ENCODE measurements around the gene TNFRSF4.
"Not testable (repeated sequence)": the region's sequence is repeated elsewhere in the genome, so short reads cannot be mapped to it uniquely, and the experiment has no call there.

TNFRSF4 gene

DNA sequence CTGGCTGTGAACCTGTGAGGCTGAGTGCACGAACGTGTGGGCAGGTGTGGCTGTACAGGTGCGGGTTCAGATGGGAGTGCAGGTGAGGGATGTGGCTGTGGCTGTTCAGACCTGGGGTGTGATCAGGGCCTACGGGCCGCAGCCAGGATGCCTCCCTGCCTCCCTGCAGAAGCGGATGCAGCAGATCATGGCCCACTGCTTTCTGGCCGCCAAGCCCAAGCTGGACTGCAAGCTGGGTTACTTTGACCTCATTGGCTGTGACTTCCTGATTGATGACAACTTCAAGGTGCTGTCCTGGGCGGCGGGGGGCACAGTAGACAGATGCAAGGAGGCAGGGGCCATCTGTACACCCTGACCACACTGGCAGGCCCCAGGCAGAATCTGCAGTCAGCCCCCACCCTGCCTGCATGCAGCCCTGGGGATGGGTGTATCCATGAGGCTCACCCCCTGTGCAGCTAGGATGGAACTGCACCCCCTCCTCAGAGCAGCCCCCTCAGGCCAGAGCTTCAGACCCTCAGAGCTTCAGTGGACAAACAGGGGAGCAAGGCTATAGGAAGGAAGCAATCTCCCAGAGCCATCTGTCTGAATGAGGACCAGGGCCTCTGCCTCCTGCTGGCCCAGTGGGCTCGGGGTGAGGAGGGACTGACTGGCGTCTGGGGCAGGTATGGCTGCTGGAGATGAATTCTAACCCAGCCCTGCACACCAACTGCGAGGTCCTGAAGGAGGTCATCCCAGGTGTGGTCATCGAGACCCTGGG is 17.3 kb downstream of the TNFRSF4 start:
- Histone ChIP-seq H3K4me3 (no peak overlapping the region), H3K27ac (no peak overlapping the region)

DNA sequence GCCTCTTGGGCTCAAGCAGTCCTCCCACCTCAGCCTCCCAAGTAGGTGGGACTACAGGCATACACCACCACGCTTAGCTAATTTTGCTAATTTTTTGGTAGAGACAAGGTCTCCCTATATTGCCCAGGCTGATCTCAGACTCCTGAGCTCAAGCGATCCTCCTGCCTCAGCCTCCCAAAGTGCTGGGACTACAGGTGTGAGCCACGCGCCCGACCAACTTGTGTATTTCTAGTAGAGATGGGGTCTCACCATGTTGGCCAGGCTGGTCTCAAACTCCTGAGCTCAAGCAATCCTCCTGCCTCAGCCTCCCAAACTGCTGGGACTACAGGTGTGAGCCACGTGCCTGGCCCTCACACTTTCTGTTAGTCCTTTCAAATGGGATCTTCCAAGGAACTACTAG is 18.2 kb downstream of the TNFRSF4 start:
- H3K4me3 ChIP-seq, H3K27ac ChIP-seq: not testable (repeated sequence)

- no peak overlapping the region for H3K27ac ChIP-seq
- H3K4me3 ChIP-seq = no peak overlapping the region
Observed at GRCh38 chr1:1194723-1195122, 19.2 kb downstream of the TNFRSF4 start.

- Histone ChIP-seq H3K27ac (no peak overlapping the region), H3K4me3 (no peak overlapping the region)
Observed at GRCh38 chr1:1191734-1192133, 22.2 kb downstream of the TNFRSF4 start.

GRCh38 chr1:1189111-1189510 is 24.8 kb downstream of the TNFRSF4 start:
- no peak overlapping the region for H3K4me3 ChIP-seq
- H3K27ac ChIP-seq = no peak overlapping the region

- Histone ChIP-seq H3K27ac (no peak overlapping the region), H3K4me3 (no peak overlapping the region)
Observed at GRCh38 chr1:1187938-1188337, 26.0 kb downstream of the TNFRSF4 start.

- no peak overlapping the region for H3K4me3 ChIP-seq
- H3K27ac ChIP-seq = no peak overlapping the region
Observed at GRCh38 chr1:1185101-1185765, 28.7 kb downstream of the TNFRSF4 start.

DNA sequence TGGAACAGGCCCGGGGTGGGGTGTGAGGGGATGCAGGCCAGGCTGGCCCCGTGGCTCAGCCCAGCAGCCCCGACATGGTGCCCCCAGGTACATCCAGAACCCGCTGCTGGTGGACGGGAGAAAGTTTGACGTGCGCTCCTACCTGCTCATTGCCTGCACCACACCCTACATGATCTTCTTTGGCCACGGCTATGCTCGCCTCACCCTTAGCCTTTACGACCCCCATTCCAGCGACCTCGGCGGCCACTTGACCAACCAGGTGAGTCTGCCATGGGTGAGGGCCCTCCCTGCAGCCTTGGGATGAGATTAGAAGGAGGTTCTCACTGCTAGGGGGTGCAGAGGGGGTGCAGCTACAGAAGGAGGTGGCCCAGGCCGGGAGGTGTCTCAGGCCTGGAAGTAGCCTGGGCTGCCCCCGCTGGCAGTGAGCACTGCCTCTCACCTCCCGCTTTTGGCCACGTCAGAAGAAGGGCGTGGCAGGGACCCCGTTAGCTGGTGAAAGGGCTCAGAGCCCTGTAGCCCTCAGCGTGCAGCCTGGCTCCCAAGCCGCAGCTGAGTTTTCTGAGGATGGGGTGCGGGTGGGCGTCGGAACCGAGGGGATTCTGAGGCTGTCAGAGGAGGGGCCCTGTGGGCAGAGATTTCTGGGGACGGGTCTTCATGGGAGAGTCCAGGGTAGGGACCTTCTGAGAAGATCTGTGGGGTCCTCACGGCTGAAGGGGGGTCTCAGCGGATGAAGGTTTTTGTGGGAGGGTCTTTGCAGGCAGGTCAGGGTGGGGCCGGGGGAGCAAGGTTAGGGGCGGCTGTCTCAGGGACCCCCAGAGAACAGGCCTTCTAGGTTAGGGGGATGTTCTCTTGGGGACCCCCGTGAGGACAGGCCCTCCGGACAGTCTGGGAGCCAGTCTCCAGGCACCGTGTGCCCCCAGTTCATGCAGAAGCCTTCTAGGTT is 29.8 kb downstream of the TNFRSF4 start:
- no peak overlapping the region for H3K27ac ChIP-seq
- H3K4me3 ChIP-seq = no peak overlapping the region

DNA sequence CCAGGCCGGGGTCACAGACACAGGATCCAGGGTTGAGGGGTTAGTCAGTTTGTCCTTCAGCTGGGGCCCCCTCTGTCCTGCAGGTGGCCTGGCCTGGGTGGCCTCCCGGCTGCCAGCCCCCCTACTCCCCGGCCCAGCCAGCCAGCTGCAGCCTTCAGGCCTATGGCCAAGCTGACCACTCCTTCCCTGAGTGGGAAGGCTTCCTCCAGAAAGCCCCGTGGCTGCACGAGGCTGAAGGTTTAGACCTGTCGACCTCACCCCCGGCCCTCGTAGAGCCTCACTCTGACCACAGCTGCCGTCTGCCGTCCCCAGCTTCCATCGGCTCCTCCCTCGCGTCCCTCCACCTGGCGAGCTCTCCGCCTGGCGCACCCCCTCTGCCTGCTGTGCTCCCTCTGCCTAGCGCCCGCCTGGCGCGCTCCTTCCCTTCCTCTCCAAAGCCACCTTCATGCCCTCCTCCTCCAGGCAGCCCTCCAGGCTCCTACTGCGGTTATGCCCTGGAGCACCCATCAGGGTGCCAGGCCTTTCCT is 30.7 kb downstream of the TNFRSF4 start:
- H3K27ac ChIP-seq = no peak overlapping the region
- no peak overlapping the region for H3K4me3 ChIP-seq

DNA sequence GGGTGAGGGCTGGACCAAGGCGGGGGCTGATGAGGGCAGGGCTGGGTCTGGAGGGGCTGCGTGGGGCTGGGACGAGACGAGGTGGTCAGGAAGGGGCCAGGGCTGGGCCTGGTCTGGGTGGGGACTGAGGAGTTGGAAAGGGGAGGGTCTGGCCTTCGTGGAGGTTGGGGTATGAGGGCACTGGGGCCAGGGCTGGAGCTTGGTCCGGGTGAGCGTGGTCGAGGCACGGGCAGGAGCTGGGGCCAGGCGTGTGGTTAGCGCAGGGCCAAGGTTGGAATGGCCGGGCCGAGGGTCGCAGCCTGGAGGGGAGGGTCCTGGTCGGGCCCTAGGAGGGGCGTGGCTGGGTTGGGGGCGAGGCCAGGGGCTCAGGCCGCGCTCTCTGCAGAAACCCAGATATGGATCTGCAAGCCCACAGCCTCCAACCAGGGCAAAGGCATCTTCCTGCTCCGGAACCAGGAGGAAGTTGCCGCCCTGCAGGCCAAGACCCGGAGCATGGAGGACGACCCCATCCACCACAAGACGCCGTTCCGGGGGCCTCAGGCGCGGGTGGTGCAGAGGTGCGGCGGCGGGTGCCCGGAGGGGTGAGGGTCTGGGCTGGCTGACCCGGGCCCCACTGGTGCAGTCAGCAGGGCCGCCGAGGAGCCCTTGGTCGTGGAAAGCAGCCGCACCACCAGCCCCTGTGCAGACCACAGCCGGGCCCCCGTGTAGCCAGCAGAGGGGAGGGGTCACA is 31.3 kb downstream of the TNFRSF4 start:
- no peak overlapping the region for H3K4me3 ChIP-seq

GRCh38 chr1:1181938-1182410 is 32.0 kb downstream of the TNFRSF4 start:
- Histone ChIP-seq H3K27ac (no peak overlapping the region), H3K4me3 (no peak overlapping the region)

More for the DNA sequence above, 31.3 kb downstream of the TNFRSF4 start:
- no peak overlapping the region for H3K27ac ChIP-seq

- Histone ChIP-seq H3K27ac (no peak overlapping the region), H3K4me3 (no peak overlapping the region)
Observed at GRCh38 chr1:1181129-1181937, 32.6 kb downstream of the TNFRSF4 start.

DNA sequence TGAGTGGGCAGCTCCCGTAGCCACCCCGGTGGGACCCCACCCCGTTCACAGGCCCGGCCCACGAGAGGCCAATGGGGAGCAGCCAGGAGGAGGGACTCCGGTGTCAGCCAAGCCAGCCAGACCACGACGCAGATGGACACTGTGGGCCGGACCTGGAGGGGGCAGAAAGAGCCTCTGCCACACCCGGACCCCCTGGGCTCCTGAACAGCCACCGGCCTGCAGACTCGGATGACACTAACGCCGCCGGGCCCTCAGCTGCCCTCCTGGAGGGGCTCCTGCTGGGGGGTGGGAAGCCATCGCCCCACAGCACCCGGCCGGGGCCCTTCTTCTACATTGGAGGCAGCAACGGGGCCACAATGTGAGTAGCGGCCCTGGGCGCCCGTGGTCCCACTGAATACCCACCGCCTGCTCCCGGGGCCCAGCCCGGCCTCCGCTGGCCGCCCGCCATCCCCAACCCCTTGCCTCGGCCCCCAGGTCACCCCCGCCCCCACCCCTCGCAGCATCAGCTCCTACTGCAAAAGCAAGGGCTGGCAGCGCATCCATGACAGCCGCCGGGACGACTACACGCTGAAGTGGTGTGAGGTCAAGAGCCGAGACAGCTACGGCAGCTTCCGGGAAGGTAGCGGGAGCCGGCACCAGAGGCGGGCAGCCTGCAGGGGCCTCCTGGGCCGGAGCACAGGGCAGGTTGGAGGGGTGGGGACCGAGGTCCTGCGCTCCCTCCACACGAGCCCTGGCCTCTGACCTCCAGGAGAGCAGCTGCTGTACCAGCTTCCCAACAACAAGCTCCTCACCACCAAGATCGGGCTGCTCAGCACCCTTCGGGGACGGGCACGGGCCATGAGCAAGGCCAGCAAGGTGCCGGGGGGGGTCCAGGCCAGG is 33.7 kb downstream of the TNFRSF4 start:
- no peak overlapping the region for H3K4me3 ChIP-seq
- H3K27ac ChIP-seq = no peak overlapping the region

DNA sequence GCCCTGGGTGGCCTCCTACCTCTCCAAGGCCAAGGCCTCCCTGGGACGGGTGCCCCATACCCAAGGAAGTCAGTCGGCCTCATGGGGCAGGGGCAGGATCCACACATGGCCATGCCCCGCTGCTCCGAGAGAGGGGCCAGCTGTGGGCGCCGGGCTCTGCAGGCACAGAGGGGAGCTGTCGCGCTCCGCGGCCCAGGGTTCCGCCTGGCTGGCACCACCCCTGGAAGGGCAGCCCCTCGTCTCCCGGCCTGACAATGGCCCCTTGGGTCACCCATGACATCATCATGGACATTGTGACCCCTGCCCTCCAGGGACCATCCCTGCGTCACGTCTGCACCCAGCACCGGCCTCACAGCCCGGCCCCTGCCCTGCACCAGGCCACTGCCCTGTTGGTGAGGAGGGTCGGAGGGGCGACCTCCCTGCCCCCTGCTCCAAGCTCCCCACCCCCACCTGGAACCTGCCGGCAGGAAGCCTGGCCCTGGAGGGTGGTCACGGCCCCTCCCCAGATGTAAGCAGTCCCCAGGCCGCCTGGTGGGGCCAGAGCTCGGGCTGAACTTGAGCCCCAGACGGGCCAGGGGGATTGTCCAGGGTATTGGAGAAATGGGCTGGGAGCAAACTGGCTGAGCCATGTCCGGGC is 34.5 kb downstream of the TNFRSF4 start:
- Histone ChIP-seq H3K4me3 (no peak overlapping the region), H3K27ac (no peak overlapping the region)

DNA sequence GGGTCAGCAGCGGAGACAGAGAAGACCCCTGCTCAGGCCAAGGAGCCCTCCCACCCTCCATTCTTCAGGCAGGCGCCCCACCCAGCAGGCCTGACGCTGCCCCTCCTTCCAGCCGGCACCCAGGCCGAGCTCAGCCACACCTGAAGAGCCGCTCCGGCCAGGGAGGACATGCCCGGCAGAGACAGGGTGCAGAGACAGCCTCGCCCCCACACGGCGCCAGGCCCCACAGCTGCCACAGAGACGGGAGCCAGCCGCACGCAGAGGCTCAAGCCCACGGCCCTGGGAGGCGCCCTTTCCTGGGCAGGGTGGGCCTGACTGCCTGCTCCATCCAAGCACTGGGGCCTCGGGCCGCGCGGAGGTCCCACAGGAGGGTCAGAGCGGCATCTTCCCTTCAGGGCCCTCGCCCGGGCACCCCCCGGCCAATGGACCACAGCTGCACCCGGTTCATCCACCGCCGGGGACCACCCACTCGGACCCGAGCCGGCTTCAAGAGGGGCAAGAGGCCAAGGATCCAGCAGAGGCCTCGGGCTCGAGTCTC is 35.1 kb downstream of the TNFRSF4 start:
- Histone ChIP-seq H3K27ac (no peak overlapping the region), H3K4me3 (no peak overlapping the region)

- no peak overlapping the region for H3K27ac ChIP-seq
- H3K4me3 ChIP-seq = no peak overlapping the region
Observed at GRCh38 chr1:1177452-1178206, 36.3 kb downstream of the TNFRSF4 start.

Measured in skin epidermis (tissue), 12 donors.